Thoracic aorta (tissue), 2 donors: ENCODE measurements around the gene BMP8A. TPM values are rescaled to one million over a fixed set of nuclear protein-coding genes. Genes with fewer than 3 reads are reported as not detected.

Experiments
- ATAC-seq: fragments of 150-250 bp; one replicate; pipeline ENCODE4 v1.8.0; 2017; ENCODE audit warnings: low read depth; ENCODE audit not compliant: insufficient number of reproducible peaks, low FRiP score
- DNase-seq: peaks from one replicate; pipeline ENCODE4 v3.0.0-alpha.2; 2020; ENCODE audit warnings: low spot score
- H3K27ac ChIP-seq, 2 donors: fragments of 200-600 bp; sonication (generic); 1 replicate in 1 of 2; 2 replicates in 1 of 2; pipeline ENCODE4 v1.5.1; 2016; ENCODE audit warnings: mild to moderate bottlenecking in 2 of 2, moderate library complexity in 2 of 2
- H3K27me3 ChIP-seq: fragments of 200-600 bp; sonication (generic); replicated peaks from 2 replicates; pipeline ENCODE4 v1.6.0; 2016; ENCODE audit warnings: mild to moderate bottlenecking; ENCODE audit not compliant: insufficient read depth
- H3K36me3 ChIP-seq: fragments of 200-600 bp; sonication (generic); one replicate; pipeline ENCODE4 v1.5.1; 2016
- H3K4me1 ChIP-seq, 2 donors: fragments of 200-600 bp; sonication (generic); 1 replicate in 1 of 2; 2 replicates in 1 of 2; pipeline versions ENCODE4 v1.5.1 to v1.6.0; 2016; ENCODE audit warnings: low read depth in 2 of 2, mild to moderate bottlenecking in 1 of 2; ENCODE audit not compliant: control insufficient read depth in 1 of 2
- H3K4me3 ChIP-seq: fragments of 200-600 bp; sonication (generic); 2 replicates; pipeline ENCODE4 v1.5.1; 2016; ENCODE audit warnings: mild to moderate bottlenecking
- H3K9me3 ChIP-seq: fragments of 200-600 bp; sonication (generic); 2 replicates; pipeline ENCODE4 v1.5.1; 2016
- CTCF ChIP-seq: fragments of 200-600 bp; sonication (generic); IDR thresholded peaks from one replicate; pipeline ENCODE4 v1.5.1; 2019; ENCODE audit warnings: antibody characterized with exemption
- total RNA-seq, 2 donors: library from RNA; depleted of rRNA; stranded (reverse); fragments of >200 nt; gene quantifications; one replicate each; pipeline versions ENCODE4 v1.1.0 to v1.2.3, GENCODE V29; 2016

The BMP8A gene
- total RNA-seq, 2 donors from 2014 or later = not detected

DNA sequence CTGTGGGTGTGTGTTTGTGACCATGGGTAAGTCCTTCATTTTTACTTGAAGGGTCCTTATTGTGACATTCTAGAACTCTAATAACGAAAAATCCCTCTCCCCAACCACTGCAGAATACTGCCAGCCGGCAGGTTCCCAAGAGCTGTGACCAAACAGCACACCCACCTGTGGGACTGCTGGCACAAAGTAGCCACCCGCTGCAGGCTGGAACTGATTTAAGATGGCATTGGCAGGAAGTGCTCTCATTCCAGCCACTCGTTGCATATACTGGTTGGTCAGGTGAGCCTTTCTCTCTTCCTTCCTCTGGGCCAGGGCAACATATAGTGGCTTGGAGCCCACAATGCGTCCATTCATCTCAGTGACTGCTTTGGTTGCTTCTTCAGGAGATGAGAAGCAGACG lies 73.5 kb downstream of the BMP8A start:
- H3K27me3 ChIP-seq = no peaks in the 10 kb centered on the region
- H3K36me3 ChIP-seq = peaks cover 81% of the 10 kb centered on the region
- no peak overlapping the region for H3K4me3 ChIP-seq
- H3K4me1 ChIP-seq = no peaks in the 10 kb centered on the region
- no peak for ATAC-seq
- H3K27ac ChIP-seq = no peak overlapping the region
- DNase-seq = no peak
- no peak for TF ChIP-seq CTCF
- no peaks in the 10 kb centered on the region for H3K9me3 ChIP-seq

DNA sequence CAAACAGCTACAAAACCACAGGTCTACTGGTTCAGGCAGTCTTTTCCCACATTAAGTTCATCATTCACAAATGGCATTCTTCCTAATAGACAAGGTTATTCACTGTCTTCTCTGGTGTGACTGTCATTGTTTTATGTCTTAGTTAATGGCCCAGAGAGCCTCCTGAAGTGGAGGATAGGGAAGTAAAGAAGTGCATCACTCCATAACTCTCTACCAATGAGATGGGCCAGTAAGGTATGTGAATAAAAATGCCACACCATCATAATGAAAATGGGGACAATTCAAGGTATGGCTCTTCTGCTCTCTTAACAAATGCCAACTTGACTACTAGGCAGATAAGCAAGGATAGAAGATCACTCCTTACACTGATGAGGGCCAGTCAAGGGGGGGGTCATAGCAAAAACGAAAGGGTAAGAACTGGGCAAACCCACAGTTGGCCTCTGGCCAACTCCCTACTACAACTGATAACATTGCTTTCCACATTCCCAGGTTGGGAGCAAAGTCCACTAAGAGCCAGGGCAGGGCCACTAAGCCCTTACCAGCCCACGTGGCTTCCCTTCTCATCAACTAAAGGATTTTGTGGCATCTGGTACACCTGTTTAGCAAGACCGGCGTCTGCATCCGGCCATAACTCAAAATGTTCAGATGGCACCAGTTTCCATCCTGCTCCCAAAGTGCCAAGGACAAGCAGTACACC lies 75.2 kb downstream of the BMP8A start:
- Histone ChIP-seq H3K9me3 (no peaks in the 10 kb centered on the region), H3K4me3 (no peak overlapping the region), H3K27ac (no peak overlapping the region), H3K4me1 (no peaks in the 10 kb centered on the region), H3K27me3 (no peaks in the 10 kb centered on the region), H3K36me3 (peaks cover 92% of the 10 kb centered on the region)
- DNase-seq = no peak
- TF ChIP-seq CTCF = no peak
- ATAC-seq = no peak

DNA sequence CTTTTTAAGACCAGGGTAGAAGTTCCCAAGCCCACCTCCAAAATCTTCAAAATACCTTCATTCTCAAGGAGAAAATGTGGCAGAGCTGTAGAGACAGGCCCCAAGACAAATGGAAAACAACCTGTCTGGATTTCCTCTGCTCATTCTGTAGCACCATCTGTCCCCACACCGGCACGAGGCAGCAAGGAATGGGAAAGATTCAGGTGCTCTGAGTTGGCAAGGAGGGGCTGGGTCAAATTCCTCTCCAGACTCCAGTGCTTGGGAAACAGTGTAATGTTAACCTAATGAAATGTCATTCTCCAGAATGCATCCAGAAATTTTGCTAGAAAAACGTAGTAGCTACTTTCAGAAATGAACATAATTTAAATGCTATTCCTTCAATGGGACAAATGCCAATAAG lies 75.9 kb downstream of the BMP8A start:
- Histone ChIP-seq H3K27me3 (no peaks in the 10 kb centered on the region), H3K27ac (no peak overlapping the region), H3K4me1 (no peaks in the 10 kb centered on the region), H3K36me3 (peaks cover 91% of the 10 kb centered on the region), H3K4me3 (no peak overlapping the region), H3K9me3 (no peaks in the 10 kb centered on the region)
- DNase-seq (no peak), ATAC-seq (no peak)
- no peak for TF ChIP-seq CTCF

- no peak for TF ChIP-seq CTCF
- Histone ChIP-seq H3K27me3 (no peaks in the 10 kb centered on the region), H3K4me3 (no peak overlapping the region), H3K9me3 (no peaks in the 10 kb centered on the region), H3K27ac (no peak overlapping the region), H3K36me3 (peaks cover 82% of the 10 kb centered on the region), H3K4me1 (peaks cover 2 to 6% of the 10 kb centered on the region in 2 donors)
- no peak for ATAC-seq
- no peak for DNase-seq
Observed at GRCh38 chr1:39568208-39568607, 76.8 kb downstream of the BMP8A start.

DNA sequence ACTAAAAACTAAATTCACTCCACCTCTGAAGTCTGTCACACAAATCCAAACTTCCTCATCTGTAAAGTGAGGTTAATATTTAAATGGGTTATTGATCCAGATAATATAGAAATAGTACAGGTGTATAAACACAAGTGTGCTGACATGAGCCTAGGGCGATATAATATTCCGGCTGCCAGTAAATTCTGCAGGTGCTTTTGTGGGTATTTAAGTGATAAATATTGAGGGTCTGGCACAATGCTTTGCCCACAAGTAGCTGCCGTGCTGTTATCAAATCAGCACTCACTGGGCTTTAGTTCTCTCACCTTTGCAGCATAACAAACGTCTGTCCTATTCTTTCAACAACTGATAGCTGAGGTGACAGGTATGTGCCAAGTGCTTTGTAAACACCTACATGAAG lies 77.6 kb downstream of the BMP8A start:
- Histone ChIP-seq H3K36me3 (peaks cover 75% of the 10 kb centered on the region), H3K4me1 (peaks cover 10 to 14% of the 10 kb centered on the region in 2 donors), H3K4me3 (no peak overlapping the region), H3K9me3 (no peaks in the 10 kb centered on the region), H3K27ac (no peak overlapping the region), H3K27me3 (no peaks in the 10 kb centered on the region)
- DNase-seq (no peak), ATAC-seq (no peak)
- no peak for TF ChIP-seq CTCF
